Activated CD8-positive, alpha-beta memory T cell treated with anti-CD3 and anti-CD28 coated beads for 48 hours (primary cell): Measurements from ENCODE around the gene SUB1.
"Not testable (repeated sequence)": the region's sequence is repeated elsewhere in the genome, so short reads cannot be mapped to it uniquely, and the experiment has no call there.

Experiments
- DNase-seq, 3 experiments: peaks; one replicate each; pipeline ENCODE4 v3.0.0-alpha.2; 2020; ENCODE audit warnings: low read depth in 2 of 3, low spot score in 2 of 3

Gene SUB1

DNA sequence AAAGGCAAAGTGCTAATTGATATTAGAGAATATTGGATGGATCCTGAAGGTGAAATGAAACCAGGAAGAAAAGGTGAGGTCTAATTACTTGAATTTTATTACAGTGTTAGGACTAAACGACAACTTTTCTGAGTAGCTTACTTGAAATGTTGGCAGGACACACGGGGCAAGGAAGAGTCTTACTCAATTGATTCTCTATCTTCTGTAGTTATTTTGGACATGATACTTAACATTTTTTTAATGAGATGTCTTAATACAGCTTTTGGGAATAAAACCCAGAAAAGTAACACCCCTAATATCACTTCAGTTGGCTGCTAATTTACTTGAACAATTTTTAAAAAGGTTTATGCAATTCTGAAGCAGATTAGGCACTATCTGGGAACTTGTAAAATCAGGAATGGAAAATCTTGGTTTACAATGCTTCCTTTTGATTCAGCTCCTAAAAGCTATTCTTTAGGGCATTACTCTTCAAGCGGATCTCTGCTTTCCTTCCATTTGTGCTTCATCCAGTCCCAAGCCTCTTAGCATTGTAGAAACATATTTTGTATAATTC, 13.7 kb downstream of the SUB1 start:
- DNase-seq: no peak

DNA sequence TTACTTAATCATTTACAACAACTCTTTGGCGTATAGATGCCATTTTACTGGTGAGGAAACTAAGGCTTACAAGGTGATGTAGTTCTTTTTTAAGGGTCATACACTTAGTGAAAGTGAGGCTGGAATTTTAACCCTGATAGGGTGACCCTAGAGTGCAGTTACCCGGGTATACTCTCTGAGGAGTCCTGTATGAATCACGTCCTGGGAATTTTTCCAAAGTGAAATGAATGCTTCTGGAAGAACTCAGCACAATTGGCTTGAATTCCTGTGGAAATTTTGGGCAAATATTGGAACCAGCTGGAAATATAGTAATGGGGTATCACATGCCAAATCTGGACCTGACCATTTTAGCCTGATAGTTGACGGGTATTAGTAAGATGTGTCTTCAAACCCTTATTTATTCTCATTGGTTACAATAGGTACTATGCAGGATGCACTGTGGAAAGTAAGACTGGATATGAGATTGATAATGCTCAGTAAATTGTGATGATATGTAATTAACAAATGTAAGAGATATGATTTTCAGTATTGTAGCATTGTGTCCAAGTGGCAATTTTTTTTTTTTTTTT, 14.8 kb downstream of the SUB1 start:
- DNase-seq: no peak

DNA sequence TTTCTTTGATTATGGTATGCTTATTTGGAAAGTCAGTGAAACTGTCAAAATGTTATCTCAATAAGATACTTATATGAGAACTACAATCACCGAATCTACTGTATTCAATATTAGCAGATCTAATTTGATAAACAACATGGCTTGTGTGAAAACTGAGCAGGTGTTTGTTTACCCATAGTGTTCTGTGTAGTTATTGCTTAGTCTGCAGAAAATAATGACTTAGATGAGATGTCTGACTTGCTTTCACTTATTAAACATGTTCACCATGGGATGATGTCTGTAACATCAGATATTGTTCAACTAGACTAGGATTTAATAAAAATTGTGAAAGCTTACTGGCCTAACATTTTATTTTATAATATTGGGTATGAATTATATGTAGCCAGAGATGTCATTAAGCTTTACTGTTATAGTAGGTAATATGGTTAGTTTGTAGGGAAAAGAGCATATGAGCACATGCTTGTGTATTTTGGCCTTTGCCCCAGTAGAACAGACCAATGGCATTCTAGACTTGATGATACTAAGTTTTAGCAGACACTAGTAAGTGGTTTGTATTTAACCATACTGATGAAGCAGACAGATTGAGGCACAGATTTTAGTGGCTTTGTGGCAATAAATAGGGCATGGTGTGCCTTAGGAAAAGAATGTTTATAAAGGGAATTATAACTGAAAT, 16.4 kb downstream of the SUB1 start:
- no peak for DNase-seq

DNA sequence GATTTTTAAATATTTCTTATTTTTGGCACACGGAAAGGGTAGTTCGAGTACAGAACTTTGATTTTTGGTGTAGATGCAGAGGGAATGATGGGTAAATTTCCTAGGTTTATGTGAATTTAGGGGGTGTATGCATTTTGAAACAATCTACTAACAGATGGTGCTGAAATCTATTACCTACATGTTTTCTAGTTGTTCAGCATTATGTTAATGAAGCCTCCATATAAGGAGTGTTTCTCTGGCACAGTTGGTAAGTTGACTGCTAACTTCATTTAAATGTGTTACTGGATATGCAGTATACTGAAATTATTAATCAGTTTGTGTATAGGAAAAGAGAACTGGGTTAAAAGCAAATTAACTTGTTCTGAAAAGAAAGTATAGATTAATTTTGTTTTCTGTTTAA, 17.5 kb downstream of the SUB1 start:
- DNase-seq: no peak

- DNase-seq: no peak
These were observed 19.7 kb downstream of the SUB1 start for GRCh38 chr5:32604800-32605765.

- DNase-seq: no peak
These were observed 20.4 kb downstream of the SUB1 start for GRCh38 chr5:32605766-32606152.

DNA sequence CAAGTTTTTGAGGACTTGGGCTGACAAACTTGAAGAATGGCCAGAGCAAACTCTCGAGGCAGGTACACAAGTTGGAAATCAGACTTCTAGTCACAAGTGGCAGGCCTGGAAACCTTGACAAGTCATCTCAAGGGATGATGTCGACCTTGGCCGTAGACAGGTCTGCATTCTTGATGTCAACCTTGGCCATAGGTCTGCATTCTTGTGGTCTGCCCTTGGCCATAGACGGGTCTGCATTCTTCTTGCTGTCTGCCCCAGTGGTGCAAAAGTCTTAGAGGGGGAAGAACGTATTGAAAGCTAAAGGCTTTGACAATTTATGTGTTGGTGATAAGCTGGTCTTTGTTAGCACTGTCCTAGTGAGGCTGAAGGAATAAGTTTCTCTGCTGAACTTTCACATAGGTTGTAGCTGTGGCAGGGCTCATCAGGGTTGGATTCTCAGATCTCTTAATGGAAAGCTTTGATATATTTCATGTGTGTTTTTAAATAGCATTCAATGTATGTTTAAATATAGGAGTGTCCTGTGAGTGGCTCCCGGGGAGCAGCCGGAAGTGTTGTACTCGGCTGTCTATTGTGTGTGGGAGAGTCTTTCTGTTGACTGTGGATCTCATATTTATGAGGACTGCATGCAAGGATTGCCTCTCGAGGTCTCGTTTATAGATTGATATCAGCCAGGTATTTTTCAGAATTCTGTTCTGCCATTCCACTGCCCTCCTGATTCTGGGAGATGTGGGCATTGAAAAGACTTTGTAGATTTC, 27.0 kb downstream of the SUB1 start:
- no peak for DNase-seq

DNA sequence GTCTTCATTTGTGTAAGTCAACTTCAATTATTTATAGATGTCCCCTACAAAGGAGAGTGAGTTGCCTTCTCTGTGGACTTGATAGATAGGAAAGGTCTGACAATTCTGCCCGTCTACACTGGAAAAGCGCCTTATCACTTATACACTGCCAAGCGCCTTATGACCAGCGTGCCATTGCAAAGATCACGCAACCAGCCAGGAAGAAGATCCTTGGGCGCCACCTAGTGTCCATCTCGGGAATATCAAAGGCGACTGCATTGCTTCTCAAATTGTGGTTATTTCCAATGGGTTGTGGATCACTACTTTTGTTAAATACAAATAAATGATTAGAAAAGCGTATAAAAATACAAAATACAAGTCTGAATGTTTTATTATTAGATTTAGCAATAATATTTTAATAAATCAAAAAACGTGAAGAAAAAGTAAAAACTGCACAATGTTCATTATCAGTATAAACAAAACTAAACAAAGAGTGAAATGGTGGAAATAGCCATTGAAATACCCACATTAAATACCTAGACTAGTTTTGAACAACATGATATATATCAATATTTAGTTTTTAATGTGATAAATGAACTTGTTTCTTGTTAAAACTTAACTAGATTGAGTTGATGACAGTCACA, 27.8 kb downstream of the SUB1 start:
- DNase-seq: peak; percentile 59 to 94 (median 90)

GRCh38 chr5:32615236-32615635, 29.9 kb downstream of the SUB1 start:
- no peak for DNase-seq

DNA sequence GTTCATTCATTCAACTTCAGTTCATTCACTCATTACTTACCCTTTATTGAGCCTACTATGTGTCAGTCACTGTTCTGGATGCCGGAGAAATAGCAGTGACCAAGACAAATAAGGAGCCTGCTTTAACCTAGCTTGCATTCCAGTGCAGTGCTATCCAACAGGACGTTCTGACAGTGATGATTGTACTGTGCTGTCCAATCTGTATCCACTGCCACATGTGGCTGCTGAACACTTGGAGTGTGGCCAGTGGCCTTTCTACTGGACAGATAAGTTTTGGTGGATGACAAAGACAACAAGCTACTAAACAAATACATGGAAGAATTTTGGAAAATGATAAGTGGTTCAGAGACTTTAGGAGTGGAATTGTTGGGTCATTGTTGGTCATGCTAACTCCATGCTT, 33.6 kb downstream of the SUB1 start:
- DNase-seq: no peak

DNA sequence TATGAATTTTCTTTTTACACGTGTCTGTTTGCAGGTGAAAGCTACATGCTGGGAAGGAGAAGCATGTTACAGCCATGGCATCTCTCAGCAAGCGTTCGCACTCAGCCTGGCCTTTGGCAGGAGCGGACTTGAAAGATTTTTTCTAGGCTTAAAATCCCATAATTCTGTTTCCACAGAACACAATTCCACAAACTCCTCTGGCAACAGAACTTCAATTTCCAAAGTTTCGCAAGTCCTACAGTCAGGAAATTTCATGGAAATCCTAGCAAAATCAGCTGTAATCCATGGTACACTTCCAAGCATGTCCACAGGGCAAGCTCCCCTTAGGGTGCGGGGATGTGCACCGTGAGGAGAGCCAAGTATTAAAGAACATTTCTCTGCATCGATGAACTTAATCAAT, 35.9 kb downstream of the SUB1 start:
- DNase-seq: no peak

GRCh38 chr5:32625106-32625505, 39.7 kb downstream of the SUB1 start:
- no peak for DNase-seq

GRCh38 chr5:32625547-32625946, 40.2 kb downstream of the SUB1 start:
- no peak for DNase-seq

DNA sequence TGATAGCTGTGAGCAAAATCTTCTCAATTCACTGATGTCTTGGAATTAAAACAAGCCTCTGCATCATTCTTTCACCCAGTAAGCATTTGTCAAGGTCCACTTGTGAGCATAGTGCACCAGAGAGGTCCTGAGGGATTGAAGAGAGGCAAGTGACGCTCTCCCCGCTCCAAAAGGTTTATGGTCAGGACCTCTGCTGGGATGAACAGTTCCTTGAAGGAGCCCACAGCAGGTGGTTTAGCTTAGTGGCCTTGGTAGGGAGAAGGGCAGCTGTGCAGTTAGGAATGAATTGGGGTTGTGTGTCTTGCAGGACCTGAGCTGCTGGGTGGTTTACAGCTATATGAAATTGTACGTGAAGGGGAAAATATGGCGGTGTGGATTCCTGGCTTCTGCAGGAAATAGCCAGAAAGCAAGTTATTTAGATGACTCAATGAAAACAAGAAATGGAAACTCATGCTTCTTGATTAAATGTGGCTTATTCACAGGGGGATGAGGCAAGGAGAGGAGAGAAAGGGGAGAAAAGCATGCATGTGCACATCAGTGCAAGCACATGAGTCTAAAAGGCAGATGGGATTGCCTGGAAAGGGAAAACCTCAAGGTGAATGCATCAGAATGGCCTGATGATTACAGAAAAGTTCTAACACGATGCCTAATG, 42.0 kb downstream of the SUB1 start:
- no peak for DNase-seq

DNA sequence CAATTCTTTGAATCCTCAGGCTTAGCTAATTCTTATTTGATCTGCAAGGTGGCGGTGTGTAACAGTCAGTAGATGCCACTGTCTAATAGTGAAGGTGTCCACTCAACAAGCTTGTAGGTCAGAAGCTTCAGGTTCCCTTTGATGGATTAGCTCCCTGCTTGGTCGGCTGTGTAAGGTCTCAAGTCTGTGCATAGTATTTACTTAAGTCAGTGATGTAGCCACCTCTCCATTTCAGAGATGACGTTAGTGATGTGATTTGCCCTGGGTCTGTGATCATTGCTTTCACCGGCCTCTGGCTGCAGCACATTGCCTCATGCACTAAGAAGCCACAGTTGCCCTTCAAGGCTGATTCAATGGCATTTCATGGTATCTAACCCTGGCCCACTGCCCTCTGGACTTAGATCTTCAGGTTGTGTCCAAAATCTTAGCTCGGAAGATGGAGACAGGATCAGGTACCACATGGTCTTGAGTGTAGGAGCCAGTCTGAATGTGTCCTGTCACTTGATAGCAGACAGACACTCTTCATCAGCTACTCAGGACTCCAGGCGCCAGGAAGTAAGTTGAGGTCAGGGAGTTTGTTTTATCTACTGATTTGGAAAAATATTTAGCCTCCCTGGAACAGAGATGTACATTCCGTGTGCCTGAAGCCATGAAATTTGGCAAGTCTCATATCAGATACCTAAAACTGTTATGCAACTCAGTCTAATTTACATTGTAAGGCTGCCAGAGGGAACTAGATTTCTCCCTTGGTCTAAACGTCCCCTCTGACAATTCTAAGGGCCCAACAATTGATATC, 42.9 kb downstream of the SUB1 start:
- no peak for DNase-seq

DNA sequence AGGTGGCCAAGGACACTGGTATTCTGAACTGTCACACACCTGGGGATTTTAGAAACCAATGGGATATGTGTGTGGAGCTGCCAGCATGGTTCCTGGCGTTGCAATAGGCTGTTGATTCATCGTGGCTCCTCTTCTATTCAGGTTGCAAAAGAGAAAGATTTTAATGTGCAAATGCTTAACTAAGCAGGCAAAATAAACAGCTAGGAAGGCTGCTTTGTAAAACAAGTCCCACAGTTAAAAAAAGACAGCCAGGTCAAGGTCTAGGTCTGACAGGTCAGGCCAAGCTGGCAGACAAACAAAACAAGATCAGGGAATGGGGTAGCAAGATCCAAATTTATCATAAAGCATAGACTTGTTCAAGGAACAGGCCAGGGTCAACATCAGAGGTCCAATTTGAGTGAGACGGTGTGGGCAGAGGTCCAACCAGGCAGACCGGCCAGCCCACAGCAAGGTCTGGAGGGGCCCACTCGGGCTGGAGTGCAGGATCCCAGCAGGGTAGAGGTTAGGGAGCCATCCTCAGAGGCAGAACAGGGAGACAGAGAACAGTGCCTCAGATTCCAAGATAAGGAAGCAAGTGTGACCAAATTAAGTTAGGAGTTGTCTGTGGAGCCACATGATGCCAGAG, 45.6 kb downstream of the SUB1 start:
- DNase-seq: no peak

GRCh38 chr5:32633017-32633416, 47.7 kb downstream of the SUB1 start:
- not testable (repeated sequence) for DNase-seq

GRCh38 chr5:32638309-32638708, 53.0 kb downstream of the SUB1 start:
- no peak for DNase-seq

GRCh38 chr5:32639943-32640342, 54.6 kb downstream of the SUB1 start:
- no peak for DNase-seq
